HL-60/S4 (cell line): ENCODE measurements around the gene ST6GALNAC6.

Experiments used
- in situ Hi-C: fragments of 300-500 bp; cut with MboI; formaldehyde crosslinking; loops from 2 replicates; pipeline ENCODE4 v1.14.3; 2022; ENCODE audit warnings: low sequenced_read_pairs

ST6GALNAC6 gene

DNA sequence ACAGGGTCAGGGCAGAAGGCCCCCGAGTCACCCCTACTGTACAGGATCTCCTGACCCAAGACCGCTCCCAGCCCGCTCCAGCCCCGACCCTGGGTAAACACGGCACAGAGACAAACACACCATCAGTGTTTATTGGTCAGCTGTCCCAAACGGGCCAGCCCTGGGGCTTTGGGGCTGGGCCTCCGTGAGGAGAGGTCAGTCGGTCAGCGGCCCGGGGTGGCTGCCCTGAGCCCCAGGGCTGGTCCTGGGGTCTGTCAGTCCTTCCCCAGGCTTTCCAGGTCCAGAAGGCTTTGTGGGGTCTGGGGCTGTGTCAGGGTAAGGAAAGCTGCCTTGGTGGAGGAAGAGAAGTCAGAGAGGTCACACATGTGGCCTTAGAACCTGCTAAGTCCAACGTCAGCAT, 35.6 kb upstream of the ST6GALNAC6 start:
- in situ Hi-C loops = no loop called here

DNA sequence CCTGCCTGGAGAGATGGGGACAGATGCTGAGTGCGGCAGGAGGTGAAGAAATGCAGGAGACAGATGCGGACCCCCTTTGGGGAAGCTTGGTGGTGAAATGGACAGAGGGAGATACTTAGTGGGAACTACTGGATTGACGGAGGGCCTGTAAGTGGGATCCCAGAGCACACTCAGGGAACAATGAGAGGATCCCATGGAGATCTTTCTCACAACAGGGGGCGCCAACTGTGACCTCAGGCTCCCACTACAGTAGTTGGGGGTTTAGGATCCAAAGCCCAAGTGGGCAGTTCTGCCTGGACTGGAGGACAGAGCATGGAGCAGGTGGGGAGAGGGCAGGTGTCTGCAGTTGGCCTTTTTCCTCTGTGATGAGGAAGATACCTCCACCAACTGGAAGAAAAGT, 34.8 kb upstream of the ST6GALNAC6 start:
- in situ Hi-C loops = no loop called here

DNA sequence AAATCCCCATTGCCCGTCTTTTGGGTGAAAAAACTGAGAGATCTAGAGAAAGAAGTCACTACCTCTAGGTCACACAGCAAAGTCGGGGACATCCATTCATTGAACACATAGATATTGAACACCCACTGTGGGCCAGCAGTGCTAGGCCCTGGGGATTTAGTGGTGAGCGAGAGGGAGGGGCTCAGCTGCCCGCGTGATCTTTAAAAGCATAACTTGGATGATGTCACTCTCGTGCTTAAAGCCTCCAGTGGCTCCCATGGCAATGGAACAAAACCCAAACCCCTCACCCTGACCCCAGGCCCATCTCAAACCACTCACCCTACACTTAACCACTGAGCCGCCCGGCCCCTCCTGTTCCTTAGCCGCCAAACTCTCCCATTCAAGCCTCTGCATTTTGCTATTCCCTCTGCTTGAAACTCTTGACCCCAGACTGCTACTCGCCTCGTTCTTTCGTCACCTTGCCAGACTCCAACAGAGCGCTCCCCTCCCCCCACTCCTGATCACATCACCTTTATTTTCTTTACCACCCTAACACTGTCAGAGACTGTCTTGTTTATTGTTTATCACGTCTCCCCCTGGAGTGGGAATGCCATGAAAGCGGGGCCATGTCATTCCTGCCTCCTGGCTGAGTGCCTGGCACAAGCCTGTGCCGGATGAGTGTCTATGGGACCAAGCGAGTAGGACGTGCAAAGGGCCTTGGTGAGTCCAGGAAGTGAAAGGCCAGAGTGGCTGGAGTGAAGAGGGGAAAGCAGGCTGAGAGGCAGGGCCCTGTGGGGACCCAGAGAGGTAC, 31.9 kb upstream of the ST6GALNAC6 start:
- in situ Hi-C loops = no loop called here

DNA sequence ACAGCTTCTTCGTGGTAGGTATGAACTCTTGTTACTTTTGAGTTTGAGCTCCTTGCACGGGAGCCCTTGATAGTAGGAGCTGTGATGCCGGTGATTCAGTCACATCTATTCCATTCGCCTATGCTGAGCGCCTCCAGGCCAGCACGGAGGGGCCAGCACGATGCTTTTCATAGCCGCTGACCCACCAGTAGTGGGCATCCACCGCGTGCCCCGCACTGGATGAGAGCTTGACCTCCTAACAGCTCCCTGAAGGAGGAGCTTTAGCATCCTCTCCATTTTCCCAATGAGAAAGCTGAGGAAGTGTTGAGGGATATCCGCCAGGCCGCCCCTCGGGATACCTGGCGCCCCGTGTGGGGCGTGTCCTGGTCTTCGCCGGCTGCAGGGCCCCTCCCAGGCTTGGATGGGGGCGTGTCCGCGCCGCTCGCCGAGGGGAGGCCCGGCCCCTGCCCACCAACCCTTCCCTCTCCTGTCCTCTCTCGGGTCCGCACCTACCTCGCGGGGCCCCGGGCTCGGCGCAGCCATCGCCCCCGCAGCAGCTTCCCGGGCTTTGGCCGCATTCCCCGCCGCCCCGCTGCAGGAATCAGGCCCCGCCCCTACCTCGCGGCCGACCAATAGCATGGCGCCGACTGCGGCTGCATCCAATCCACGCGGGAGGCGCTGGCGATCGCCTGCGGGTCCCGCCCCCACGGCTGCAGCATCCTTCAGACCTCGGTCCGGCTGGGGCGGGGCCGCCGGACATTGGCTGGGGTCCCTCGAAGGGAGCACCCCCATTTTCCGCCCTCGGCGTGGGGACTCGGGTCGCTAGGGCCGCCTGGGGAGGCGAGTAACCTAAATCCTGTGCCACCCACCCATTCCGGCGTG, 31.1 kb upstream of the ST6GALNAC6 start, which contains the start of gene PIP5KL1:
PIP5KL1 (minus strand) TSS at position 547 of the 861 bp plus-strand sequence; CDS start at position 522, 25 bp downstream.
- in situ Hi-C loops = no loop called here

DNA sequence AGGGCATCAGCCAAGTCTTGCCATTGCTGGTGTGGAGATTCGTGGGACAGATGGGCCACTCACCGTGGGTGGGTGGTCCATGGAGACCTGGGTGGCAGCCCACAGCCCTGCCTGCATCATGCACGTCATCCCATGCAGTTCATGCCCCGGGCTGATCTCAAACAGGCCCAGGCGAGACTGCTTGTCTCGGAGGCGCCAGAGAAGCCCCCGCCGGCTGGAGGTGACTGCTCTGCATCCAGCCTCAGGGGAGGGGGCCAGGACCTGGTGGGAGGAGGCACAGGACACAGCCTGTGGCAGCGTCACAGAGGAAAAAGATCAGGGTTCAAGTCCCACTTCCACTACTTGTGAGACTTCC, 30.2 kb upstream of the ST6GALNAC6 start:
- in situ Hi-C loops = loop anchor here (10.0 kb wide), 1 partner anchor 435 kb away; no protein-coding TSS in a partner anchor

DNA sequence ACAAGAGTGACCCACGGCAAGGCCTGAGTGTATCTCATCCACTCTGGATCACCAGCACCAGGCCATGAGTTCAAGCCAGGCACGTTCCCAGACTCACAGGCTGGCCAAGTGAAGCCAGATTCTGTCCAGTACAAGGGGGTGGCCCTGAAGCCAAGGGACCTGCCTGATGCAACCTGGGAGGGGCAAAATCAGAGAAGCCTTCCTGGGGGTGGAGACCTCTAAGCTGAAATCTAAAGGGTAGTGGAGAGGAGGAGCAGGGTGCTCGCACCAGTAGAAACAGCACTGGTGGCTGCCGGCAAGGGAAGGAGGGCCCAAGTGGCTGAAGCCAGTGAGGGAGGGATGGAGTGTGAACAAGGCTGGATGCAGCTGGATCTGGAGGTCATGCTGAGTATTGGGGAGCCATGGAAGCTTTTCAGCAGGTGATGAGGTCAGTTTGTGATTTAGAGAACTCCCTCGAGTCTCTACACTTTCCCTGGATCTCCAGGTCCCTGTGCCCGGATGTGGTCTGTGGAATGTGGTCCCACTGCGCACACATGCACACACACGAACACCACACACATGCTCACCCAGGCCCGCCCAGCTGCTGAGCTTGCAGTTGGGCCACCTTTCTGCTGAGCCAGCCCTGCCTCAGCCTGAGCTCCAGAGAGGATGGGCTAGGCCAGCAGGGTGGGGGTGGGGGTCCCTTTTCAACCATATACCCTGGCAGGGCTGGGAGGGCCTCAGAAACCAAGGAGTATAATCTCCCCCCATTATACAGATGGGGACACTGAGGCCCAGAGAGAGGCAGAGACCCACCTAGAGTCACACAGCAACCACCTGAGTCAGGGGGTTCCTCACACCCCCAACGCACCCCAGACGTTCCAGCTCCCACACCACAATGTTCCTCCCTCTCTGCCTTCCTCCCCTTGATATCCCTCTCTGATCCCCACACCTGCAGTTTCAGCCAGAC, 29.5 kb upstream of the ST6GALNAC6 start:
- in situ Hi-C loops = loop anchor here (10.0 kb wide), 1 partner anchor 434 kb away; no protein-coding TSS in a partner anchor

DNA sequence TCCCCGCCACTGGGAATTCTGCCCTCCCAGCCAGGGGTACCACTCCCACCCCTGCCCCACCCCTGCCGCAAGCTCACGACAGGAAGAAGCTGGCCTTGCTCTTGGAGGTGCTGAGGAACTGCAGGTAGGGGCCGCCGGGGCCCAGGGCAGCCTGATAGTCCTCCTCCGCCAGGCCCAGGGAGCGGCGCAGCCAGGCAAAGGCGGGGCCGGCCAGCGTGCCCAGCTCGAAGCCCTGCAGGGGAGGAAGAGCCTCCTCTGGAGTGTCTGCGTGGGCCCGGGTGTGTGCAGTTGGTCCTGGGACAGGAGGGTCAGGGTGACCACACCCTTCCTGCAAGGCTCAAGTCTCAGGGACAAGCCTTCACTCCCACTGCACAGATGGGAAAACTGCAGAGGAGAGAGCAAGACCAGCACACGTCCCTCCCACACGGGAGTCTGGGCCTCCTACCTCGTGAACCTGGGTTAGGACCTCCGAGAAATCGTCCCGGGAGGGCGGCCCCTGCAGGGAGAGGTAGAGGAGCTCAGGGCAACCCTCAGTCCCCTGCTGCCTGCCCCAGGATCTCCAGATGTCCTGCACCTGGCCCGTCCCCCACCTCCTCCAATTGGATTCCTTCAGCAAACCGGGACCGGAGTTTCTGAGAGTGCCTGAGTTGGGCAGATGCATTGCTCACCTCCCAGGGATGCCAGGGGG, 28.7 kb upstream of the ST6GALNAC6 start:
- in situ Hi-C loops = loop anchor here (10.0 kb wide), 1 partner anchor 433 kb away; no protein-coding TSS in a partner anchor

DNA sequence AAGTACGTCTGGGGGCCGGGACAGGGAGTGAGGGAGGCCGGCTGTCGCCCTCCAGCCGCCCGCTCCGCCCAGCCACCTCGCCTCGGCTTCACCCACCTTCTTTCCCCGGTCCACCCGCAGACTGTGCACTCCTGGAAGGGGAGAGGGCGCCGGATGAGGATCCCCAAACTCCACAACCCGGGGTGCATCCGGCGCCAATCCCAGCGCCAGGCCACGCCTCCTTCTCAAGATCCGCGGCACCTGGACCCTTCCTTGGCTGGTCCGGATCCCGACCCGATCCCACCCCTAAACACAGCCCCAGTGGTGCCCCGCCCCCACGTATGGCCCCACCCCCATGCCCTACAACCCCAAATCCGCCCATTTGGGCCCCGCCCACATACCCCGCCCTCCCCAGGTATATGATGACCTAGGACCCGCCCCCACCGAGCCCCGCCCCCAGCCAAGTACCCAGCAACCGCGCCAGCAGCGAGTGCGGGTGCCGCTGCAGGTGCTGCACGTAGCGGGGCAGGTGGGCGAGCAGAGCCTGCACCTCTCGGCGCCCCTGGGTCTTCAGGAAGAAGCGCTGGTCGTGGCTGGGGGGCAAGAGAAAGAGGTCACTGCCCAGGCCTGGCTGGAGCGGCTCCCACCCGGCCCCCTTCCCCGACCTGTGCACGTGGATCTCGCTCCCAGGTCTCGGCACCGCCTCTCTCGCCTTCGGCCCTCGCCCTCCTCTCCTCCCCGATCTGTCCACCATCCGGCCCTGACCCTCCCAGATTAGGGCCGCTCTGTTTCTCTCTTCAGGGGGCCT, 28.0 kb upstream of the ST6GALNAC6 start:
- in situ Hi-C loops = loop anchor here (10.0 kb wide), 1 partner anchor 433 kb away; no protein-coding TSS in a partner anchor

DNA sequence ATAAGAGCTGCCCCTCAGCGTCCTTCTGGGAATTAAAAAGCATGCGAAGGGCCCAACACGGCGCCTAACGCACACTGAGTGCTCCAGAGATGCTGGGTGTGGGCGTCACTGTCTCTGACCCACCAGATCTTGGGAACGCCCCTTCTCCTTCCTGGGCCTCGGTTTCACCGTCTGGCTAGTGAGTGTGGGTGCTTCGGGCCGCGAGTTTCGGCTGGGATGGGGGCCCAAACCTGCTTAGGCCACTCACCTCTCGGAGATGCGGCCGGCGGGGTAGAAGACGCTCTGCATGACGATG, 27.4 kb upstream of the ST6GALNAC6 start:
- in situ Hi-C loops = loop anchor here (10.0 kb wide), 1 partner anchor 432 kb away; no protein-coding TSS in a partner anchor

DNA sequence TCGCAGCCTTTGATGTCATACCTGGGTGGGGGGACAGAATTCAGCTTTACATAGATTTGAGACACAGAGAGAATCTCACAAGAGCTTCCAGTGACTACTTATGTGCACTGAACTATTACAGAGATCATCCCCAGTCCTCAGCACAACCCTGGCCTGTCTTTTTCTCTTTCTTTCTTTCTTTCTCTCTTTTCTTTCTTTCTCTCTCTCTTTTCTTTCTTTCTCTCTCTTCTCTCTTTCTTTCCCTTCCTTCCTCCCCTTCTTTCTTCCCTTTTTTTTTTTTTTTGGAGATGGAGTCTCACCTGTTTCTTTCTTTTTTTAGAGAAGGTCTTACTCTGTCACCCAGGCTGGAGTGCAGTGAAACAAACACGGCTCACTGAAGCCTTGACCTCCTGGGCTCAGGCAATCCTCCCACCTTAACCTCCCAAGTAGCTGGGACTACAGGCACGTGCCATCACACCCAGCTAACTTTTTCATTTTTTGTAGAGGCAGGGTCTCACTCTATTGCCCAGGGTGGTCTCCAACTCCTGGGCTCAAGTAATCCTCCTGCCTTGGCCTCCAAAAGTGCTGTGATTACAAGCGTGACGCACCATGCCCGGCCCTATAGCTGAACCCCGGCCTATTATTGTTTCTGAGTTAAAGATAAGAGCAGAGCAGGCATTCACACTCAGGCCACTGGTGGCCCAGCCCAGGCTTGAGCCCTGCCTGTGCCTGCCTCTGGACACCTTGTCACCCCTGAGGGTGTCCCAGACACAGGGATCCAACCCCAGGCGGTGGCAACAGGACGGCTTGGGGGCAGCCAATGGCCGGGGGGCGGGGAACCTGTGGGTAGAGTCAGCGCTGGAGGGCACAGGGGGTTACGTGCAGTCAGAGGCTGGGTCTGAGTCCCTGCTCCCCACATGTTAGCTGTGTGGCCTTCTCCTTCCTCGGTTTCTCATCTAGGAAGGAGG, 26.8 kb upstream of the ST6GALNAC6 start:
- in situ Hi-C loops = loop anchor here (10.0 kb wide), 1 partner anchor 431 kb away; no protein-coding TSS in a partner anchor

DNA sequence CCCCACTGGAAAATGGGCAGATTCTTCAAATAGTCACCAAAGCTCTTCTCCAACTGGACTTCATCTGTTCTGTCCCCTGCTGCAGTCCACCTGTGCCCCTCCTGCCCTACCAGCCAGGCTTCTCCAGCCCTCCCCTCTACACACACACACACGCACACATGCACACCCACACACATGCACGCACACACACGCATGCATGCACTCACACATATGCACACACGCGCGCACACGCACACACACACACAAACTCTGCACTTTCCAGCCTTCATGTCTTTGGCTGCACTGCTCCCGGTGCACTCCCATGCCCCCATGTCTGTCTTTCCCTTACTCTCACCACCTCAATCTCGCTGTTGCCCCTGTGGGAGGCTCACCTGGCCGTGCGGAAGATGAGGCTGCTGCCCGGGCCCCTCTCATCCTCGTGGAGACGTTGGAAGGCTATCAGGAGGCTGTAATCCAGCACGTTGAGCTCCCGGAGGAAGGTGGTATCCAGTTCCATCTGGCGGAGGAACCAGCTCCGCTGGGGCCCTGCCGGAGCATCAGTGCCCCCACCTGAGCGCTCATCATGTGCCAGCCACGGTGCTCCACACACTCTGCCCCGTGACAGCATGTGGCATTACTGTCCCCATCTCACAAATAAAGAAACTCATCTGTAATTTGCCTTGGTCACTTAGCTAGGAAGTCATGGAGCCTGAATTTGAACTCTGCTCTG, 25.5 kb upstream of the ST6GALNAC6 start:
- in situ Hi-C loops = loop anchor here (10.0 to 25.0 kb wide), 2 partner anchors 430 to 713 kb away; no protein-coding TSS in a partner anchor

DNA sequence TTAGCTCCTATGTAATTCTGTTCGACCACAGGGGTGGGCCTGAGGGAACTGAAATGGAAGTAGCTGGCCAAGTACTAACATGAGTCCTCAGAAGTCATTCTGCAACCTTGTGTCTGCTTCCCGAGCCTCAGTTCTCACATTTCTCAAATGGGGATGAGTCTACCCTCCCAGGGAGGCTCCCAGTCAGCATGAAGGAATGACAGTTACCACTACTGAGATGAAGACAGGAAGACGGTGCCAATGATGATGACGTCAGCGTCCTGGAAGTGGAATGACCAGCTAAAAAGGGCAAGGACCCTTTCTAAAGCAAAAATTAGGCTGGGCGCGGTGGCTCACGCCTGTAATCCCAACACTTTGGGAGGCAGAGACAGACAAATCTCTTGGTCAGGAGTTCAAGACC, 24.4 kb upstream of the ST6GALNAC6 start:
- in situ Hi-C loops = loop anchor here (10.0 to 25.0 kb wide), 2 partner anchors 429 to 711 kb away; no protein-coding TSS in a partner anchor

DNA sequence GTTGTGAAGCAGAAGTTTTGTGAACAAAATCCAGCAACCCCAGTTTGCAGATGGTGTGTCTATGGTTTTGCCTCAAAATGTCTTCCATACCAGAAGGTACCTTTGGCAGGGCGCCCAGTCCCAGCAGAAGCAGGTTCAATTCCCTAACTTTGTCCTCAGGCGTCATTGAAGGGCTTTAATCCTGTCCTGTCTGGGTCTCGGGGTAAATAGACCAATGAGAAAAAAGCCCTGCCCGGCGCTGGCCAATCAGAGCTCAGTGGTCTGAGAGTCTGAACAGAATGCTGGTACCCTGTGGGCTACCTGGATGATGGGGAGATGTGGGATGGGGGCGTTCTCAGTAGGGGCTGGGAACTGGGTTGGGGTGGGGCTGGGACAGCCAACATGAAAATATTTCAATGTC, 23.6 kb upstream of the ST6GALNAC6 start:
- in situ Hi-C loops = loop anchor here (10.0 to 25.0 kb wide), 2 partner anchors 428 to 711 kb away; no protein-coding TSS in a partner anchor

DNA sequence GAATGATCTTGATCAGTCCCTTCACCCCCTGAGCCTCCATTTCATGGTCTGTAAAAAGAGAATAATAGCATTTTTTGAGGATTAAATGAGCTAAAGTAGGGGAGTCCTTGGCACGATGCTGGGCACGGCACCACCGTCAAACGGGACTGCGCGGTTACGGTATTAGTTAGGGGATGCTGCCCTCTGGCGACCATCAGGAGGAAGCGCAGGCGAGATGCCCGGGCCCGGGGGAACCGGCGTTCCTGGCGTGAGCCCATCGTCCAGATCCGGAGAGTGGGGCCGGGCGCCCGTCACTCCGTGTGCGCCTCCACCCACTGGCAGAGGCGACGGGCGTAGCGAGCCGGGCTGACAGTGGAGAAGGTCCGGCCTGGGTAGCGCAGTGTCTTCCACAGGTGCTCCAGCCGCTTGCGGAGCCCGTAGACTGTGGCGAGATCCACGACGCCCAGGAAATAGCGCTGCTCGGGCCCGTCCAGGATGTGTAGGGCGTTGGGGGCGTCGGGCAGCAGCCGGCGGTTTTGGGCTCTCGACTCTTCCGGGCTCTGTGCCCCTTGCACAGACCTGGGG, 22.2 kb upstream of the ST6GALNAC6 start:
- in situ Hi-C loops = loop anchor here (10.0 to 25.0 kb wide), 2 partner anchors 427 to 709 kb away; no protein-coding TSS in a partner anchor

DNA sequence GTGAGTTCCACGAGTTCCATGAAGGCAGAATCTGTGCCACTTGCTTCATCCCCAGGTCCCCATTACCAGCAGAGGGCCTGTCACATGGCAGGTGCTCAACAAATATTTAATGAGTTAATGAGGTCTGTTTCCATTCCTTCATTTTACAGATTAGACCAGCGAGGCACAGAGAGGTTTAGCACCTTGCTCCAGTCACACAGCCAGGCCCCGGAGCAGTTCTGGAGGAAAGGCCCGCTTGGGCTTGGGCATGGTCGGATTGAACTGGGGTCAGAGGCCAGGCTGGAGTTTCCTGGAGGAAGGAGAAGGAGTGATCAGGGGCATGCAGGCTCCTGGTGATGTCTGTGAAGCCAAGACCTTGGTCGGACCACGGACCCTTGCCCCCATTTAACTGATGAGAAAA, 21.4 kb upstream of the ST6GALNAC6 start:
- in situ Hi-C loops = loop anchor here (10.0 to 25.0 kb wide), 2 partner anchors 426 to 708 kb away; no protein-coding TSS in a partner anchor

DNA sequence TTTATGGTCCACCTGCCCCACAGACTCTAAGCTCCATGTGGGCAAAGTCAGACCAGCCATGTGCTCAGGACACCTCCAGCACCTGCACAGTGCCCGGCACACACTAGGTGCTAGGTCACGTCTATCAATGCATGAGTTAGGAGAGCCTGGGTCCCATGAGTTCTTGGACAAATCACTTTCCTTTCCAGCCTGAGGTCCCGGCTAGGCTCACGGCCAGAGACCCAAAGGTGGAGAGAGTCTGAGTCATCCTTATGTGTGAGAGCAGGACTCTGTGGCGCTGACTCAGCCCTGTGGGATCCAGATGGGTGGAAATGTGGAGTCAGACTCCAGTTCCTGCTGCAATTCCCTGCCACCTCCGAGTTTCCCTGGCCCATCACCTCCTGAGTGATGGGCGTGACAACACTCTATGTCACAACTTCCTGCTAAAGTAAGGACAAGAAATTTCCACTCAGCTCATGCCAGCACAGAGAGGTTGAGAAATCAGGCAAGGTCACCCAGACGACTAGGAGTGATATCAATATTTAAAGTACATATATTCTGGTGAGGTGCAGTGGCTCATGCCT, 19.9 kb upstream of the ST6GALNAC6 start:
- in situ Hi-C loops = loop anchor here (10.0 to 25.0 kb wide), 2 partner anchors 325 to 707 kb away; no protein-coding TSS in a partner anchor
